Smooth muscle cell (in vitro differentiated cells): ENCODE data around the gene KIF1A. TPM values are rescaled to one million over a fixed set of nuclear protein-coding genes. Genes with fewer than 3 reads are reported as not detected.

Source experiments
- DNase-seq: peaks from one replicate; lab custom pipeline; 2025; ENCODE audit not compliant: unreplicated experiment; lab: John Stamatoyannopoulos, UW
- H2AFZ ChIP-seq: fragments of 200-600 bp; sonication (generic); 2 replicates; pipeline ENCODE4 v1.6.0; 2016; ENCODE audit warnings: antibody characterized with exemption, low read depth, mild to moderate bottlenecking
- H3F3A ChIP-seq: fragments of 200-600 bp; sonication (generic); 2 replicates; pipeline ENCODE4 v1.6.0; 2017; ENCODE audit warnings: antibody characterized with exemption, low read depth
- H3K27ac ChIP-seq: fragments of 200-600 bp; sonication (generic); 2 replicates; pipeline ENCODE4 v1.5.1; 2016; ENCODE audit warnings: low read depth, mild to moderate bottlenecking
- H3K27me3 ChIP-seq: fragments of 200-600 bp; sonication (generic); 2 replicates; pipeline ENCODE4 v1.6.1; 2016; ENCODE audit warnings: low read depth, mild to moderate bottlenecking
- H3K36me3 ChIP-seq: fragments of 200-600 bp; sonication (generic); 2 replicates; pipeline ENCODE4 v1.5.1; 2016; ENCODE audit warnings: low read depth
- H3K4me1 ChIP-seq: fragments of 200-600 bp; sonication (generic); 2 replicates; pipeline ENCODE4 v1.5.1; 2016; ENCODE audit warnings: low read depth
- H3K4me2 ChIP-seq: fragments of 200-600 bp; sonication (generic); 2 replicates; pipeline ENCODE4 v1.6.0; 2016; ENCODE audit warnings: mild to moderate bottlenecking
- H3K4me3 ChIP-seq: fragments of 200-600 bp; sonication (generic); 2 replicates; pipeline ENCODE4 v1.5.1; 2016; ENCODE audit warnings: mild to moderate bottlenecking
- H3K79me2 ChIP-seq: fragments of 200-600 bp; sonication (generic); 2 replicates; pipeline ENCODE4 v1.6.0; 2016; ENCODE audit warnings: low read depth, mild to moderate bottlenecking
- H3K9ac ChIP-seq: fragments of 200-600 bp; sonication (generic); 2 replicates; pipeline ENCODE4 v1.6.0; 2016; ENCODE audit warnings: low read depth
- H3K9me3 ChIP-seq: fragments of 200-600 bp; sonication (generic); replicated peaks from 2 replicates; pipeline ENCODE4 v1.5.1; 2016; ENCODE audit warnings: low read depth
- H4K20me1 ChIP-seq: fragments of 200-600 bp; sonication (generic); 2 replicates; pipeline ENCODE4 v1.6.0; 2016; ENCODE audit warnings: low read depth
- CTCF ChIP-seq: fragments of 200-600 bp; sonication (generic); IDR thresholded peaks from 2 replicates; pipeline ENCODE4 v1.5.1; 2017; ENCODE audit warnings: borderline replicate concordance, mild to moderate bottlenecking, antibody characterized with exemption; ENCODE audit not compliant: insufficient read depth, poor library complexity, severe bottlenecking
- WGBS: methylation state at CpG from one replicate; pipeline ENCODE4 v1.1.7; 2016; ENCODE audit warnings: low lambda C conversion rate; 5-methylcytosine and 5-hydroxymethylcytosine counted together
- polyA plus RNA-seq: library from polyadenylated mRNA; unstranded; fragments of >200 nt; fragmentation: Nextera tagmentation; extraction: Ambion mirVana; gene quantifications from 2 replicates; pipeline ENCODE4 v1.2.1, GENCODE V29; 2016
- total RNA-seq: library from RNA; depleted of rRNA; stranded (reverse); fragments of >200 nt; gene quantifications from 2 replicates; pipeline ENCODE4 v1.2.3, GENCODE V29; 2014

Gene KIF1A
- total and polyA plus RNA-seq, 2 experiments from 2014 or later = 4.6 to 8.4 TPM

- H3K4me1 ChIP-seq = no peaks in the 10 kb centered on the region
- no peak overlapping the region for H3K9ac ChIP-seq
- DNase-seq = no peak
- H3K27ac ChIP-seq = no peak overlapping the region
- H3K36me3 ChIP-seq = no peaks in the 10 kb centered on the region
- no peak for TF ChIP-seq CTCF
- H3K79me2 ChIP-seq = no peaks in the 10 kb centered on the region
- WGBS = 88% methylated on average over 7 of the region's 7 CpGs
- H4K20me1 ChIP-seq = no peaks in the 10 kb centered on the region
- no peaks in the 10 kb centered on the region for H3F3A ChIP-seq
- H3K27me3 ChIP-seq = no peaks in the 10 kb centered on the region
- H3K4me3 ChIP-seq = no peak overlapping the region
- no peaks in the 10 kb centered on the region for H3K9me3 ChIP-seq
- H3K4me2 ChIP-seq = no peak overlapping the region
- H2AFZ ChIP-seq = no peak overlapping the region
Observed at GRCh38 chr2:240765007-240765406, 55.0 kb downstream of the KIF1A start.

- no peaks in the 10 kb centered on the region for H3K9me3 ChIP-seq
- WGBS = 93% methylated on average over 5 of the region's 5 CpGs
- H4K20me1 ChIP-seq = no peaks in the 10 kb centered on the region
- H3K4me3 ChIP-seq = no peak overlapping the region
- no peaks in the 10 kb centered on the region for H3K36me3 ChIP-seq
- H3F3A ChIP-seq = no peaks in the 10 kb centered on the region
- no peak overlapping the region for H3K4me2 ChIP-seq
- no peak overlapping the region for H3K27ac ChIP-seq
- no peaks in the 10 kb centered on the region for H3K79me2 ChIP-seq
- no peak for DNase-seq
- H3K4me1 ChIP-seq = no peaks in the 10 kb centered on the region
- H3K27me3 ChIP-seq = no peaks in the 10 kb centered on the region
- H3K9ac ChIP-seq = no peak overlapping the region
- H2AFZ ChIP-seq = no peak overlapping the region
- TF ChIP-seq CTCF = no peak
Observed at GRCh38 chr2:240764605-240765004, 55.4 kb downstream of the KIF1A start.

- Histone ChIP-seq H3K79me2 (no peaks in the 10 kb centered on the region), H3F3A (no peaks in the 10 kb centered on the region), H2AFZ (no peak overlapping the region), H3K4me3 (no peak overlapping the region), H3K36me3 (no peaks in the 10 kb centered on the region), H3K27me3 (no peaks in the 10 kb centered on the region), H3K9ac (no peak overlapping the region), H3K4me2 (no peak overlapping the region), H3K9me3 (no peaks in the 10 kb centered on the region), H3K27ac (no peak overlapping the region), H3K4me1 (no peaks in the 10 kb centered on the region), H4K20me1 (no peaks in the 10 kb centered on the region)
- no peak for DNase-seq
- no peak for TF ChIP-seq CTCF
- WGBS = 91% methylated on average over 21 of the region's 21 CpGs
Observed at GRCh38 chr2:240762971-240763370, 57.0 kb downstream of the KIF1A start.

- 91% methylated on average over 8 of the region's 8 CpGs for WGBS
- no peaks in the 10 kb centered on the region for H3K79me2 ChIP-seq
- no peak overlapping the region for H3K9ac ChIP-seq
- H4K20me1 ChIP-seq = no peaks in the 10 kb centered on the region
- H3K27ac ChIP-seq = no peak overlapping the region
- H3K9me3 ChIP-seq = no peaks in the 10 kb centered on the region
- no peak for TF ChIP-seq CTCF
- H3K27me3 ChIP-seq = no peaks in the 10 kb centered on the region
- no peak overlapping the region for H3K4me3 ChIP-seq
- no peaks in the 10 kb centered on the region for H3F3A ChIP-seq
- no peak overlapping the region for H2AFZ ChIP-seq
- no peak overlapping the region for H3K4me2 ChIP-seq
- no peaks in the 10 kb centered on the region for H3K36me3 ChIP-seq
- no peaks in the 10 kb centered on the region for H3K4me1 ChIP-seq
- no peak for DNase-seq
Observed at GRCh38 chr2:240762249-240762648, 57.8 kb downstream of the KIF1A start.
